ENCODE measurements around the gene GLG1.
"Not testable (repeated sequence)": the region's sequence is repeated elsewhere in the genome, so short reads cannot be mapped to it uniquely, and the experiment has no call there.

GLG1 gene

DNA sequence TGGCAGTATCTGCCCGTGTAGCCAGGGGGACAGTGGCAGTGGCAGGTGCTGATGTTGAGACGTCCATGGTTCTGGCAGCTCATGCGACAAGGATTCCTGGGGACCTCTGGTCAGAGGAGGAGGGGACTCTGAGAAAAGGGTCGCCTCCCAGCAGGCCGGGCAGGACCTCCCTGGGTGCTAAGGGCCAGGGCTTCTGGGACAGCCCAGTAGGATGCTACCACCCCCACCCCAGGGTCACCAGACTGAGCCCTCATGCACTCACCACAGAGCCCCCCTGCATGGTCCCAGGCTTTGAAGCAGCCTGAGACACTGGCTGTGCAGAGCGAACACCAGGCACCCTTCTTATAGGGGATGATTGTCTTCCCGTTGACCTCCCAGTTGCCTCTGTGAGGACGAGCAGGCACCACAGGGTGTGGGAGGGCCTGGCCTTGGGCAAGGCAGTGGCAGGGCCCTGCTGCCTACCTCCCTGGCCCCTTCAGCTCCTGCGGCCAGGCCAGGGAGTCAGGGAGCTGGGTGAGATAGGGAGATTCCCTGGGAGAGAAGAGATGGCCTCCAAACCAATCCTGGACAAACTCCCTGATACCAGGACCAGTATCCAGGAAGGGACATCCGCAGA, 194.0 kb downstream of the GLG1 start:
- not testable (repeated sequence) for DNase-seq (ENCODE audit: low read depth in 2 of 2, low spot score in 1 of 2)

- DNase-seq (ENCODE audit: low read depth in 2 of 2, low spot score in 1 of 2): not testable (repeated sequence)
Measured at GRCh38 chr16:74412138-74412774, 194.7 kb downstream of the GLG1 start.

DNA sequence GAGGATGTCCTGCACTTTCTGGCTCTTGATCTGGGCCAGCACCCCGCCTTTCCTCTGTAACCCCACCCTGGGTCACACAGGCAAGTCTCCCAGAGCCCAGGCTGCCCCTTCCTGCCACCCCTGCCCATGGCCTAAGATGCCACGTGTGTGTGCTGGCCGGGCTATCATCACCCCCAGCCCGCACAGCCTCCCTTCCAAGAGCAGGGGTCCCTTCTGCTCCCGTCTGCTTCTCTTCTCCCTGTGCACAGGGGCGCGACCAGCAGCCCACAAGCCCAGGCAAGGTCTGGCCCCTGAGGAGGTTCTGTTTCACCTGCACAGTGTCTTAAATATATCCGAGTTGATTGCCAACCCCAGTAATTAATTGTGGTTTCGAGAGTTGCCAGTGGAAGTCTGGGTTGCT, 195.9 kb downstream of the GLG1 start:
- not testable (repeated sequence) for DNase-seq (ENCODE audit: low read depth in 2 of 2, low spot score in 1 of 2)

DNA sequence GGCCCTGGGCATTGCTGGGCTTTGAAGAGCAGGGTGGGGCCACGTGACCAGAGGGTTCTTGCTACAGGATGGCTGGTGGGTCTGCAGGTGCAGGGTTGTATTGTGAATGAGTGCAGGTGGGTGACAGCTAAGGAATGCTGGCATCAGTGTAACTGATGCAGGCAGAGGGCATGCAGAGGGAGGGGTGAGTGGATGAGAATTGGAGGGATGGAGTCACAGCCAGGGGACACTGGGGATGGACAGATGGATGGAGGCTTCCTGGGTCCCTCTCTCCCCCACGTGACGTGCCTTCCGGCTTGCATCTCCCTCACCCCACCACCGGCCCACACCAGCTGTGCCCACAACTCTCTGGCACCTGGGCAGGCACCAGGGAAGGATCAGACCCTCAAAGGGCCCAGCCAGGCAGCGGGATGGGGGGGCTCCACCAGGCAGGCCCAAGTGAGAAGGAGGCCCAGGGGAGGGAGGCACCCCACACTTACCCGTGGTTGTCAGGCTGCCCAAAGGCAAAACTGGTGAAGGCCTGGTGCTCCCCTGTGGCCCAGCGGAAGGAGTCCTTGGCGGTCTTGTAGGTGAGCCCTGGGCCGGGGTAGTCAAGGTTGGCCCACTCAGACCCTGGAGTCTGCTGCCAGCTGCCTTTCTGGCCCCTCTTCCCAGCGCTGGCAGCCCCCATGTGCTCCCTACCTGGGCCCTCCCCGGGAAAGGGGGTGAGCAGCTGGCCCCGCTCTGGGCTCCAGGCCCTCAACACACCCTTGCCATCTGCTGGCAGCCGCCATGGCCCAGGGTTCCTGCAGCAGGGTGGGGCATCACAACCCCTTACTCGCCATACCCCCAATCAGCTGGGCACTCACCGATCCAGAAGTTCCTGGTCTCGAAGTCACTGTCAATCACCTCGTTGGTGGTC, 196.6 kb downstream of the GLG1 start:
- DNase-seq (ENCODE audit: low read depth in 2 of 2, low spot score in 1 of 2): not testable (repeated sequence)

DNA sequence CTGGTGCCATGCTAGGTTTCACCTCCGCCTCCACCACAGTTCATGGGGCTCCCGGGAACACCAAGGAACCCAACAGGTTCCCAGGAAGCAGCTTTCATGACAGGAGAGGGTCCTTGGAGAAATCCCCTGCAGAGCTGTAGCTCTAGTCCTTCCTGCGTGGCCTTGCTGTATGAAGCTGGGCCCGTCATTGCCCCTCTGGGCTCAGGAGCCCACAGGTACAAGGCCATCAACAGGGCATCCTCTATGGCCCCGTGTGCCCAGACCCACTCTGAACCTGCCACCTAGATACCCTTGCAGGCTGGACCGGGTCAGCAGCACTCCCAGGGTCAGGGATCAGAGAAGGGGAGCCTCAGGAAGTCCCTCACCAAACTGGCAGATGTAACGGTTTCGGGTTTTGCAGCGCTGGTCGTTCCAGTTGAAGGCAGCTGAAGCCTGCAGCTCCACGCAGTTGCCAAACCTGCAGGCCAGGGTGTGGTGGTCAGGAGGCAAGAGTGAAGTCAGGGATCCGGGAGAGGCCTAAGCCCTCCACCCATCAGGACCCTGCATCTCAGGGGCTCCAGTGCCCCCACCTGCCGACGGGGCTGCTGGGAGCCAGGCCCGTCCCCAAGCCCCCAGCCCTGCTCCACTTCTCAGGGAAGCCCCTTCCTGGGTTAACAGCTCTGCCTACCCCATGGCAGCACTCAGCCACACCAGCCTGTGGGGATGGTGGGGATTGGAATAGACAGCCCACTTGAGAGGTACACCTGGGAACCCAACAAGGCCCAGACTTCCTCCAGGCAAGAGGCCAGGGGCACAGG, 197.5 kb downstream of the GLG1 start:
- not testable (repeated sequence) for DNase-seq (ENCODE audit: low read depth in 2 of 2, low spot score in 1 of 2)

- DNase-seq (ENCODE audit: low read depth in 2 of 2, low spot score in 1 of 2): not testable (repeated sequence)
Measured at GRCh38 chr16:74407362-74407705, 199.6 kb downstream of the GLG1 start.

DNA sequence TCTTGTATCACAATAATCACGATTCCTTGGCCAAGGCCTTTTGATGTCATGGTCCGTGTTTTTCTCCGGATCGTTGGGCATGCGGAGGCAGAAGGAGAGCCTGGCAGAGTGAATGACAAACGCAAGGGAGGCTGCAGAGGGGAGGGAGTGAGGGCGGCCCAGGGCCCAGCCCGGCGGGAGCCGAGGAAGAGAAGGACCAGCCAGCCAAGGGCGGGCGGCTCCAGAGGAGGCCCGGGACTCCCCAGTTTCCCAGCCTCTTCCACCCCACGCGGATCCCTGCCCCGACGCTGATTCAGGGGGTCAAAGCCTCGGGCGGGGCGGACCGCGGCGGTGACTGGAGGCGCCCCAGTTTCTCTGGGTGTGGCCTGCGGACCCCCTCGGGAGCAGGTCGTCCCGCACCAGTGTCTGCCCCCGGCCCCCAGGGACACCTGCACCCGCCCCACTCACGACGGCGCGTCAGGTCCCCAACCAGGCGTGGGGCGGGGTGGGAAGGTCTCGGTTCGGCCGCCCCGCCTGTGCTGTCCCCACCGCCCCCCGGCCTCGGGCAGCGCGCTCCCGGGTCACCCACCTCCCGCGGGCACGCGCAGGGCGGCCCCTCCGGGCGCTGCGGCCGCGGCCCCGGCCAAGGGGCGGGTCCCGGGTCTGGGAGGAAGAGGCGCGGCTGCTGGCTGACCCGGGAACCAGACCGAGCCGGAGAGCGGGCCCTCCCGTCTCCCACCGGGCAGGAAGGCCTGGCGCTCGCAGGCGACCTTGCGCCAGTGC, 200.1 kb downstream of the GLG1 start:
- DNase-seq (ENCODE audit: low read depth in 2 of 2, low spot score in 1 of 2): not testable (repeated sequence)

DNA sequence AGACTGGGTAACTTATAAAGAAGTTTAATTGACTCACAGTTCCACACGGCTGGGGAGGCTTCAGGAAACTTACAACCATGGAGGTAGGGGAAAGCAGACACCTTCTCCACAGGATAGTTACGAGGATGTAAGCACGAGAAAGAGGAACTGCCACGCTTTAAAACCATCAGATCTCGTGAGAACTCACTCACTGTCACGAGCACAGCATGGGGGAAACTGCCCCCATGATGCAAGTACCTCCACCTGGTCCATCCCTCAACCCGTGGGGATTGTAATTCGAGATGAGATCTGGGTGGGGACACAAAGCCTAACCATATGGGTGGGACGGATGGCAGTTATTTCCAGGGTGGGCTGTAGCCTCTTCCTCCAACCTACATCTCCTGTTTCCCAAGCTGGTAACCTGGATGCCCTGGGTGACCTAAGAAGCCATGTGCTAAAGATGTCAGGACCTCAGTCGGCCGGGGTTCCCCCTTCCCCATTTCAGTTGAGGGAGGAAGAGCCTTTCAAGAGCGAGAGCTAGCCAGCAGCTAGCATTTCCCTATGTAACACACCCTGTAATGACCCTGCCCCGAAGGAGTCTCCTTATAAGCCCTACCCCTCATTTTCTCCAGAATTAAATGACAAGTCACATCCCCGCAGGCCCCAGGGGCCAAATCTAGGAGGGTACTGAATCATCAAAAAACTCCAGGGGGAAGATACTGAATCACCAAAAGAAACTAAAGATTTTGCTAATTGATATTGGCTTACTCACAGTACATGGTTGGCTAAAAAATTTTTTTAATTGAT, 202.6 kb downstream of the GLG1 start:
- DNase-seq (ENCODE audit: low read depth in 2 of 2, low spot score in 1 of 2): not testable (repeated sequence)

DNA sequence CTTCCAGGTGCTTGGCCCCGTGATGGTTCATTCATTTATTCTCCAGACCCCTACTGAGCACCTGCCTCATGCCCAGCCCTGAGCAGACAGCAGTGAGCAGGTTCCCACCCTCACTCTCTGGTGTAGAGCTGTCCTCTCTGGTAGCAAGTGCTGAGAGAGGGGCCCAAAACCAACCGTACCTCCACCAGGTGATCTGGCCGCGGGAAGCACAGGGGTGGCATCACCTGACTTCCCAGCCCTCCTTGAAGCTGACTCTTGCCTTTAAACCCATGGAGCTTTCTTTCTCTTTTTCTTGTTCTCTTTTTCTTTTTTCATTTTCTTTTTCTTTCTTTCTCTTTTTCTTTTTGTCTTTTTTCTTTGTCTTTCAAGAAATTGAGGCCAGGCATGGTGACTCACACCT, 206.7 kb downstream of the GLG1 start:
- DNase-seq (ENCODE audit: low read depth in 2 of 2, low spot score in 1 of 2): not testable (repeated sequence)

- DNase-seq (ENCODE audit: low read depth in 2 of 2, low spot score in 1 of 2): not testable (repeated sequence)
Measured at GRCh38 chr16:74398212-74398895, 208.6 kb downstream of the GLG1 start.
